Liver (tissue), 9 donors: ENCODE data around the gene OR10A5. TPM values are rescaled to one million over a fixed set of nuclear protein-coding genes. Genes with fewer than 3 reads are reported as not detected.

Source experiments
- DNase-seq: peaks from one replicate; pipeline ENCODE4 v3.0.0-alpha.2; 2017; ENCODE audit warnings: low spot score
- H3K27ac ChIP-seq, 2 donors: one replicate each; pipeline ENCODE4 v1.7.0; 2013; ENCODE audit warnings: inconsistent platforms in 2 of 2, low read length in 2 of 2, control low read depth in 1 of 2, low read depth in 1 of 2, mild to moderate bottlenecking in 1 of 2
- H3K27me3 ChIP-seq, 4 donors: one replicate each; pipeline versions ENCODE4 v1.6.1 to v1.7.0; 2013; ENCODE audit warnings: low read length in 3 of 4, inconsistent platforms in 1 of 4, mild to moderate bottlenecking in 1 of 4, moderate library complexity in 1 of 4; ENCODE audit not compliant: control insufficient read depth in 4 of 4, insufficient read depth in 4 of 4
- H3K36me3 ChIP-seq, 4 donors: one replicate each; pipeline versions ENCODE4 v1.6.1 to v1.7.0; 2013; ENCODE audit warnings: low read length in 3 of 4, mild to moderate bottlenecking in 3 of 4, low read depth in 1 of 4, moderate library complexity in 1 of 4; ENCODE audit not compliant: control insufficient read depth in 4 of 4, insufficient read depth in 3 of 4
- H3K4me1 ChIP-seq, 4 donors: one replicate each; pipeline versions ENCODE4 v1.6.1 to v1.7.0; 2013; ENCODE audit warnings: low read length in 3 of 4, mild to moderate bottlenecking in 3 of 4, moderate library complexity in 1 of 4; ENCODE audit not compliant: control insufficient read depth in 4 of 4, insufficient read depth in 4 of 4
- H3K4me3 ChIP-seq, 3 donors: one replicate each; pipeline versions ENCODE4 v1.6.1 to v1.7.0; 2013; ENCODE audit warnings: low read length in 3 of 3, control low read depth in 1 of 3, low read depth in 1 of 3, mild to moderate bottlenecking in 1 of 3
- H3K9ac ChIP-seq, 2 donors: one replicate each; pipeline ENCODE4 v1.7.0; 2013; ENCODE audit warnings: low read length in 2 of 2, mild to moderate bottlenecking in 2 of 2, moderate library complexity in 2 of 2, control low read depth in 1 of 2, low read depth in 1 of 2
- H3K9me3 ChIP-seq, 4 donors: one replicate each; pipeline versions ENCODE4 v1.6.1 to v1.7.0; 2013; ENCODE audit warnings: low read length in 3 of 4; ENCODE audit not compliant: control insufficient read depth in 4 of 4
- FOXA1 ChIP-seq: IDR thresholded peaks from 2 replicates; pipeline ENCODE4 v1.6.1; 2016; ENCODE audit warnings: antibody characterized with exemption
- FOXA2 ChIP-seq: IDR thresholded peaks from 2 replicates; pipeline ENCODE4 v1.6.1; 2016; ENCODE audit warnings: antibody characterized with exemption
- GABPA ChIP-seq, 2 donors: IDR thresholded peaks in 1 of 2; conservative IDR thresholded peaks in 1 of 2; 2 replicates each; pipeline ENCODE4 v1.6.1; 2016; ENCODE audit warnings: antibody characterized with exemption in 2 of 2, mild to moderate bottlenecking in 1 of 2, moderate library complexity in 1 of 2
- HNF4A ChIP-seq, 2 donors: conservative IDR thresholded peaks; 2 replicates each; pipeline ENCODE4 v1.6.1; 2016; ENCODE audit warnings: antibody characterized with exemption in 2 of 2, mild to moderate bottlenecking in 2 of 2
- HNF4G ChIP-seq: IDR thresholded peaks from 2 replicates; pipeline ENCODE4 v1.6.1; 2016; ENCODE audit warnings: antibody characterized with exemption
- JUND ChIP-seq, 2 donors: IDR thresholded peaks; 2 replicates each; pipeline ENCODE4 v1.6.1; 2016; ENCODE audit warnings: antibody characterized with exemption in 2 of 2
- MAX ChIP-seq: IDR thresholded peaks from 2 replicates; pipeline ENCODE4 v1.6.1; 2016; ENCODE audit warnings: antibody characterized with exemption
- NR2F2 ChIP-seq: IDR thresholded peaks from 2 replicates; pipeline ENCODE4 v1.6.1; 2016; ENCODE audit warnings: antibody characterized with exemption
- RAD21 ChIP-seq, 2 donors: IDR thresholded peaks; 2 replicates each; pipeline ENCODE4 v1.6.1; 2016; ENCODE audit warnings: antibody characterized with exemption in 2 of 2, mild to moderate bottlenecking in 2 of 2
- RXRA ChIP-seq, 2 donors: IDR thresholded peaks; 2 replicates each; pipeline ENCODE4 v1.6.1; 2017 to 2018; ENCODE audit warnings: antibody characterized with exemption in 2 of 2, mild to moderate bottlenecking in 1 of 2
- SP1 ChIP-seq: IDR thresholded peaks from 2 replicates; pipeline ENCODE4 v1.6.1; 2018; ENCODE audit warnings: antibody characterized with exemption, mild to moderate bottlenecking
- TAF1 ChIP-seq: conservative IDR thresholded peaks from 2 replicates; pipeline ENCODE4 v1.6.1; 2016; ENCODE audit warnings: antibody characterized with exemption, mild to moderate bottlenecking
- YY1 ChIP-seq: IDR thresholded peaks from 2 replicates; pipeline ENCODE4 v1.6.1; 2016; ENCODE audit warnings: antibody characterized with exemption, mild to moderate bottlenecking
- WGBS: extraction: QIAGEN DNeasy Blood & Tissue Kit; methylation state at CpG from one replicate; pipeline ENCODE4 v1.1.7; 2013; 5-methylcytosine and 5-hydroxymethylcytosine counted together
- polyA plus RNA-seq, 2 donors: library from polyadenylated mRNA; stranded (reverse) in 1 of 2; unstranded in 1 of 2; fragments of 200-250 nt in 1 of 2; fragments of >200 nt in 1 of 2; fragmentation: Nextera tagmentation in 1 of 2; extraction: Ambion mirVana in 1 of 2; gene quantifications; one replicate each; pipeline versions ENCODE4 v1.2.1 to v1.2.3, GENCODE V29; 2013 to 2015
- total RNA-seq, 2 donors: library from RNA; depleted of rRNA; stranded (reverse); fragments of >200 nt; gene quantifications; one replicate each; pipeline ENCODE4 v1.2.3, GENCODE V29; 2014
- TF ChIP-seq, protein P1 (sequence below): fragments of 150-350 bp; IDR thresholded peaks from 2 replicates; pipeline ENCODE4 v1.5.1; 2017; ENCODE audit warnings: improper control_type of control experiment, low read depth, low read length; ENCODE audit not compliant: missing input control
- TF ChIP-seq, protein P2 (sequence below): IDR thresholded peaks from 2 replicates; pipeline ENCODE4 v1.6.1; 2016; ENCODE audit warnings: antibody characterized with exemption
- TF ChIP-seq, protein P3 (sequence below): IDR thresholded peaks from 2 replicates; pipeline ENCODE4 v1.6.1; 2016; ENCODE audit warnings: antibody characterized with exemption
- donor health status: healthy.
- donor health status: healthy.
- donor health status: healthy.
- donor health status: healthy.
- donor health status: healthy.

Gene OR10A5
- total and polyA plus RNA-seq, 4 donors, result not detected

- H3K36me3 ChIP-seq, result no peaks in the 10 kb centered on the region
- no peak for DNase-seq
- no peaks in the 10 kb centered on the region for H3K4me1 ChIP-seq
- no peak overlapping the region for H3K27ac ChIP-seq
- TF ChIP-seq, protein P1, sequence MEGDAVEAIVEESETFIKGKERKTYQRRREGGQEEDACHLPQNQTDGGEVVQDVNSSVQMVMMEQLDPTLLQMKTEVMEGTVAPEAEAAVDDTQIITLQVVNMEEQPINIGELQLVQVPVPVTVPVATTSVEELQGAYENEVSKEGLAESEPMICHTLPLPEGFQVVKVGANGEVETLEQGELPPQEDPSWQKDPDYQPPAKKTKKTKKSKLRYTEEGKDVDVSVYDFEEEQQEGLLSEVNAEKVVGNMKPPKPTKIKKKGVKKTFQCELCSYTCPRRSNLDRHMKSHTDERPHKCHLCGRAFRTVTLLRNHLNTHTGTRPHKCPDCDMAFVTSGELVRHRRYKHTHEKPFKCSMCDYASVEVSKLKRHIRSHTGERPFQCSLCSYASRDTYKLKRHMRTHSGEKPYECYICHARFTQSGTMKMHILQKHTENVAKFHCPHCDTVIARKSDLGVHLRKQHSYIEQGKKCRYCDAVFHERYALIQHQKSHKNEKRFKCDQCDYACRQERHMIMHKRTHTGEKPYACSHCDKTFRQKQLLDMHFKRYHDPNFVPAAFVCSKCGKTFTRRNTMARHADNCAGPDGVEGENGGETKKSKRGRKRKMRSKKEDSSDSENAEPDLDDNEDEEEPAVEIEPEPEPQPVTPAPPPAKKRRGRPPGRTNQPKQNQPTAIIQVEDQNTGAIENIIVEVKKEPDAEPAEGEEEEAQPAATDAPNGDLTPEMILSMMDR, result no peak
- TF ChIP-seq NR2F2, result no peak
- TF ChIP-seq, protein P2, sequence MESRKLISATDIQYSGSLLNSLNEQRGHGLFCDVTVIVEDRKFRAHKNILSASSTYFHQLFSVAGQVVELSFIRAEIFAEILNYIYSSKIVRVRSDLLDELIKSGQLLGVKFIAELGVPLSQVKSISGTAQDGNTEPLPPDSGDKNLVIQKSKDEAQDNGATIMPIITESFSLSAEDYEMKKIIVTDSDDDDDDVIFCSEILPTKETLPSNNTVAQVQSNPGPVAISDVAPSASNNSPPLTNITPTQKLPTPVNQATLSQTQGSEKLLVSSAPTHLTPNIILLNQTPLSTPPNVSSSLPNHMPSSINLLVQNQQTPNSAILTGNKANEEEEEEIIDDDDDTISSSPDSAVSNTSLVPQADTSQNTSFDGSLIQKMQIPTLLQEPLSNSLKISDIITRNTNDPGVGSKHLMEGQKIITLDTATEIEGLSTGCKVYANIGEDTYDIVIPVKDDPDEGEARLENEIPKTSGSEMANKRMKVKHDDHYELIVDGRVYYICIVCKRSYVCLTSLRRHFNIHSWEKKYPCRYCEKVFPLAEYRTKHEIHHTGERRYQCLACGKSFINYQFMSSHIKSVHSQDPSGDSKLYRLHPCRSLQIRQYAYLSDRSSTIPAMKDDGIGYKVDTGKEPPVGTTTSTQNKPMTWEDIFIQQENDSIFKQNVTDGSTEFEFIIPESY, result no peak
- TF ChIP-seq YY1, result no peak
- TF ChIP-seq FOXA2, result no peak
- no peak for TF ChIP-seq TAF1
- TF ChIP-seq, protein P3, sequence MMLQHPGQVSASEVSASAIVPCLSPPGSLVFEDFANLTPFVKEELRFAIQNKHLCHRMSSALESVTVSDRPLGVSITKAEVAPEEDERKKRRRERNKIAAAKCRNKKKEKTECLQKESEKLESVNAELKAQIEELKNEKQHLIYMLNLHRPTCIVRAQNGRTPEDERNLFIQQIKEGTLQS, result no peak
- no peak for TF ChIP-seq HNF4A (conservative IDR thresholded peaks at IDR 0.05)
- TF ChIP-seq HNF4G, result no peak
- TF ChIP-seq JUND (IDR thresholded peaks at IDR 0.05), result no peak
- 67% methylated on average over 1 of the region's 1 CpG for WGBS
- peaks cover 0 to 11% (median 0%) of the 10 kb centered on the region in 4 donors for H3K9me3 ChIP-seq
- H3K9ac ChIP-seq, result no peak overlapping the region
- no peaks in the 10 kb centered on the region for H3K27me3 ChIP-seq
- no peak overlapping the region for H3K4me3 ChIP-seq
Observed at GRCh38 chr11:6817694-6818093, 27.8 kb upstream of the OR10A5 start.

GRCh38 chr11:6818967-6819366, 26.5 kb upstream of the OR10A5 start:
- no peak for TF ChIP-seq RXRA (IDR thresholded peaks at IDR 0.05)
- no peak for TF ChIP-seq FOXA1
- TF ChIP-seq, protein P1, result no peak
- no peak for TF ChIP-seq MAX
- TF ChIP-seq, protein P3, result no peak
- no peak for TF ChIP-seq JUND (IDR thresholded peaks at IDR 0.05)
- no peak for TF ChIP-seq NR2F2
- no peak for TF ChIP-seq FOXA2
- TF ChIP-seq RAD21 (IDR thresholded peaks at IDR 0.05), result no peak
- no peak for TF ChIP-seq SP1
- TF ChIP-seq GABPA (IDR thresholded peaks at IDR 0.05 in 1 of 2, conservative IDR thresholded peaks at IDR 0.05 in 1 of 2), result no peak
- TF ChIP-seq TAF1, result no peak
- 92% methylated on average over 5 of the region's 5 CpGs for WGBS

More at GRCh38 chr11:6818967-6819366, 26.5 kb upstream of the OR10A5 start:
- Histone ChIP-seq H3K9me3 (peaks cover 0 to 11% (median 0%) of the 10 kb centered on the region in 4 donors), H3K27ac (no peak overlapping the region), H3K9ac (no peak overlapping the region), H3K4me3 (no peak overlapping the region), H3K4me1 (no peaks in the 10 kb centered on the region), H3K36me3 (no peaks in the 10 kb centered on the region), H3K27me3 (no peaks in the 10 kb centered on the region)
- no peak for DNase-seq
